Heart left ventricle (tissue), 16 donors: ENCODE data around the gene BEST1. TPM values are rescaled to one million over a fixed set of nuclear protein-coding genes. Genes with fewer than 3 reads are reported as not detected.

Source experiments
- ATAC-seq, 4 donors: fragments of 200-7000 bp; cut with Tn5 transposase; one replicate each; pipeline ENCODE4 v1.9.1; 2020 to 2022; ENCODE audit warnings: moderate library complexity in 4 of 4, mild to moderate bottlenecking in 3 of 4, moderate number of reproducible peaks in 1 of 4
- DNase-seq, 5 donors: peaks; one replicate each; pipeline ENCODE4 v3.0.0-alpha.2; 2020
- H3K27ac ChIP-seq, 12 donors: fragments of 200-600 bp; sonication (generic) in 4 of 12; one replicate each; pipeline versions ENCODE4 v1.5.0 to v1.8.0; 2016 to 2022; ENCODE audit warnings: mild to moderate bottlenecking in 2 of 12
- H3K27me3 ChIP-seq, 9 donors: fragments of 200-600 bp; sonication (generic) in 2 of 9; one replicate each; pipeline versions ENCODE4 v1.5.1 to v1.8.0; 2016 to 2022; ENCODE audit warnings: mild to moderate bottlenecking in 3 of 9
- H3K36me3 ChIP-seq, 9 donors: fragments of 200-600 bp; sonication (generic) in 2 of 9; one replicate each; pipeline versions ENCODE4 v1.5.0 to v1.8.0; 2018 to 2022; ENCODE audit warnings: mild to moderate bottlenecking in 2 of 9
- H3K4me1 ChIP-seq, 12 donors: fragments of 200-600 bp; sonication (generic) in 4 of 12; one replicate each; pipeline versions ENCODE4 v1.5.0 to v1.8.0; 2016 to 2022; ENCODE audit warnings: mild to moderate bottlenecking in 3 of 12
- H3K4me3 ChIP-seq, 12 donors: fragments of 200-600 bp; sonication (generic) in 4 of 12; one replicate each; pipeline versions ENCODE4 v1.5.0 to v1.8.0; 2017 to 2022; ENCODE audit warnings: mild to moderate bottlenecking in 9 of 12, moderate library complexity in 4 of 12
- H3K9me3 ChIP-seq, 12 donors: fragments of 200-600 bp; sonication (generic) in 4 of 12; one replicate each; pipeline versions ENCODE4 v1.5.0 to v1.8.0; 2016 to 2022; ENCODE audit warnings: mild to moderate bottlenecking in 1 of 12
- CTCF ChIP-seq, 12 donors: fragments of 200-600 bp; sonication (generic) in 4 of 12; IDR thresholded peaks; one replicate each; pipeline versions ENCODE4 v1.5.0 to v1.8.0; 2018 to 2022; ENCODE audit warnings: antibody characterized with exemption in 12 of 12, mild to moderate bottlenecking in 5 of 12
- POLR2A ChIP-seq, 2 donors: fragments of 450-650 bp; IDR thresholded peaks; one replicate each; pipeline ENCODE4 v1.6.1; 2017; ENCODE audit warnings: antibody characterized with exemption in 2 of 2, mild to moderate bottlenecking in 2 of 2, moderate library complexity in 2 of 2
- WGBS, 4 donors: extraction: QIAGEN DNeasy Blood & Tissue Kit in 2 of 4; methylation state at CpG; one replicate each; pipeline versions ENCODE4 v1.1.5 to v1.1.7; 2013 to 2018; 5-methylcytosine and 5-hydroxymethylcytosine counted together
- intact Hi-C, 10 donors: fragments of 100-400 bp; cut with DNase I; formaldehyde crosslinking; loops; one replicate each; pipeline versions ENCODE4 v1.11.1 to v1.14.2; 2022
- polyA plus RNA-seq, 2 donors: library from polyadenylated mRNA; stranded (reverse); fragments of 200-250 nt; gene quantifications; one replicate each; pipeline ENCODE4 v1.2.3, GENCODE V29; 2013
- total RNA-seq, 9 donors: library from RNA; depleted of rRNA in 2 of 9; stranded (reverse); fragments of >200 nt in 2 of 9; fragmentation: NEBNext Ultra II Directional in 3 of 9; extraction: Animal tissue kit (Norgen Biotek cat#: 25700) in 3 of 9; gene quantifications; one replicate each; pipeline versions ENCODE4 v1.1.0 to v1.2.4, GENCODE V29; 2016 to 2023
- donor health status: ischemic (EF 13 %, LVEDD 7.1; RV severe dilation, severe dysfunction).
- donor health status: healthy with polysubstance abuse.
- donor health status: DM: no; HTN: yes; CAD: no.
- donor health status: DM: no; HTN: no; CAD: no.
- donor health status: ischemic (EF 25% LVEDD 6.9; RV normal size, moderate dysfunction).
- donor health status: ischemic (EF 25% LVEDD 5.7; RV mildly dilated, moderate dysfunction).
- donor health status: healthy.
- donor health status: DM: yes; HTN: yes; CAD: no.
- donor health status: ischemic (EF 35%, LVEDD 5.7; RV mildly dilated, moderate dysfunction).
- donor health status: nonischemic (EF 11% LVEDD 7.7; RV severe dilation, severe dysfunction).
- donor health status: DM: yes; HTN: yes; CAD: no.
- donor health status: PGD.
- donor health status: ischemic (EF 29% LVEDD 5.4; RV normal size, mild dysfunction).
- donor health status: nonischemic (EF 23%, LVEDD 6.1; RV moderate dilation, normal function).

BEST1 gene
- total and polyA plus RNA-seq, 11 donors, result 0.64 to 4.4 (median 1.2) TPM

DNA sequence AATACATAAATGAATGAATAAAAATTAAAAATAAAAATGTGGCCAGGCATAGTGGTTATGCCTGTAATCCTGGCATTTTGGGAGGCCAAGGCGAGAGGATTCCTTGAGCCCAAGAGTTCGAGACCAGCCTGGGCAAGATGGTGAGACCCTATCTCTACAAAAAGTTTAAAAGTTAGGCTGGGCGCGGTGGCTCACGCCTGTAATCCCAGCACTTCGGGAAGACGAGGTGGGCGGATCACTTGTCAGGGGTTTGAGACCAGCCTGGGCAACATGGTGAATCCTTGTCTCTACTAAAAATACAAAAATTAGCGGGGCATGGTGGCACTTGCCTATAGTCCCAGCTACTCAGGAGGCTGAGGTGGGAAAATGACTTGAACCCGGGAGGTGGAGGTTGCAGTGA, 9.7 kb upstream of the BEST1 start:
- intact Hi-C loops, result no loop called here

DNA sequence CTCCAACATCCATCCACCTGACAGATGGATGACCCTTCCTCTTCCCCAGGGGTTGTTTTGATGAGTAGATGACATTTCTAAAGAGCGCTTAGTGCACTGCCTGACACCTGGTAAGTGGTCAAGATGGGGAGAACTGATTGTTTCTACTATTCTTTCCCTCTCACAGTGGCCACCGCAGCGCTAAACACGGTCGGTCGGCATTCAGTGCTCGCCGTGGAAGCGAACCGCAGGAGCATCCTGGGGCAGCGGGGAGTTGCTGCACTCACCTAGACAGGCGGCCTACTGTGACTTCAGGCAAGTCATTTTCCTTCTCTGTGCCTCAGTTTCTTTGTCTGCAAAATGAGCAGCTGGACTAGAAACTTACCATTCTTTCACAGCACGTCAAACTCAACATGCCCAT, 5.0 kb upstream of the BEST1 start:
- TF ChIP-seq CTCF (IDR thresholded peaks at IDR 0.05) (no peak), POLR2A (IDR thresholded peaks at IDR 0.05) (no peak)
- peaks cover 0 to 24% (median 11%) of the 10 kb centered on the region in 12 donors for H3K4me1 ChIP-seq
- H3K9me3 ChIP-seq, result no peaks in the 10 kb centered on the region
- H3K27ac ChIP-seq, result no peak overlapping the region
- no peaks in the 10 kb centered on the region for H3K36me3 ChIP-seq
- WGBS, 4 donors, result 89 to 95% (median 91%) methylated on average over 13 of the region's 13 CpGs
- H3K4me3 ChIP-seq, result no peak overlapping the region
- ATAC-seq (no peak), DNase-seq (no peak)
- no peaks in the 10 kb centered on the region for H3K27me3 ChIP-seq
- intact Hi-C loops, result loop anchor here in 9 of 10 donors (1.0 to 5.0 kb wide), 3 partner anchors 137 to 148 kb away; no protein-coding TSS in a partner anchor

More for the DNA sequence above, 9.7 kb upstream of the BEST1 start:
- Histone ChIP-seq H3K4me3 (no peak overlapping the region), H3K27ac (no peak overlapping the region), H3K9me3 (peaks cover 0 to 28% (median 9%) of the 10 kb centered on the region in 12 donors), H3K27me3 (no peaks in the 10 kb centered on the region), H3K36me3 (no peaks in the 10 kb centered on the region), H3K4me1 (no peaks in the 10 kb centered on the region)
- 83 to 96% (median 90%) methylated on average over 10 of the region's 10 CpGs for WGBS, 4 donors
- ATAC-seq (no peak), DNase-seq (no peak)
- no peak for TF ChIP-seq CTCF (IDR thresholded peaks at IDR 0.05)
- TF ChIP-seq POLR2A (IDR thresholded peaks at IDR 0.05), result no peak

- intact Hi-C loops, result loop anchor here (1.0 to 5.0 kb wide), 11 partner anchors 46 to 150 kb away; no protein-coding TSS in a partner anchor
- no peaks in the 10 kb centered on the region for H3K27me3 ChIP-seq
- WGBS, 4 donors, result 91 to 97% (median 97%) methylated on average over 5 of the region's 5 CpGs
Measured at GRCh38 chr11:61946894-61947293, 3.3 kb upstream of the BEST1 start.

More at GRCh38 chr11:61946894-61947293, 3.3 kb upstream of the BEST1 start:
- Histone ChIP-seq H3K4me1 (peaks cover 0 to 29% (median 11%) of the 10 kb centered on the region in 12 donors), H3K9me3 (no peaks in the 10 kb centered on the region), H3K4me3 (no peak overlapping the region), H3K27ac (no peak overlapping the region), H3K36me3 (no peaks in the 10 kb centered on the region)
- ATAC-seq (no peak), DNase-seq (no peak)
- TF ChIP-seq CTCF (IDR thresholded peaks at IDR 0.05), result no peak
- no peak for TF ChIP-seq POLR2A (IDR thresholded peaks at IDR 0.05)
